T-helper 1 cell treated with Interleukin-12 subunit alpha and Interleukin-12 subunit beta and Interleukin-4 antibody, amounts not matched to agents 30 μg/mL and 1 μg/mL, for 36 hours (primary cell): Measurements from ENCODE around the gene KLF7.

Experiments
- H3K27ac Mint-ChIP-seq: one replicate; pipeline ENCODE4 v1.8.0; 2021; ENCODE audit warnings: mild to moderate bottlenecking, mixed read lengths
- H3K27me3 Mint-ChIP-seq: one replicate; pipeline ENCODE4 v1.8.0; 2021; ENCODE audit warnings: low read depth, mixed read lengths
- H3K36me3 Mint-ChIP-seq: one replicate; pipeline ENCODE4 v1.8.0; 2021; ENCODE audit warnings: low read depth, mixed read lengths
- H3K4me1 Mint-ChIP-seq: one replicate; pipeline ENCODE4 v1.8.0; 2021; ENCODE audit warnings: low read depth, mixed read lengths
- H3K4me3 Mint-ChIP-seq: one replicate; pipeline ENCODE4 v1.8.0; 2021; ENCODE audit warnings: mild to moderate bottlenecking, moderate library complexity, mixed read lengths
- H3K9me3 Mint-ChIP-seq: one replicate; pipeline ENCODE4 v1.8.0; 2021; ENCODE audit warnings: mixed read lengths

KLF7 gene

GRCh38 chr2:207073412-207073800 is 92.3 kb downstream of the KLF7 start:
- no peaks in the 10 kb centered on the region for H3K9me3 Mint-ChIP-seq
- peaks cover 4% of the 10 kb centered on the region for H3K36me3 Mint-ChIP-seq
- H3K4me3 Mint-ChIP-seq: peak overlapping the region; percentile 70
- peaks cover 35% of the 10 kb centered on the region for H3K4me1 Mint-ChIP-seq
- peaks cover 3% of the 10 kb centered on the region for H3K27me3 Mint-ChIP-seq
- peak overlapping the region; percentile 82 for H3K27ac Mint-ChIP-seq

GRCh38 chr2:207072571-207072970 is 93.2 kb downstream of the KLF7 start:
- no peak overlapping the region for H3K4me3 Mint-ChIP-seq
- H3K4me1 Mint-ChIP-seq: peaks cover 38% of the 10 kb centered on the region
- no peak overlapping the region for H3K27ac Mint-ChIP-seq
- no peaks in the 10 kb centered on the region for H3K9me3 Mint-ChIP-seq
- peaks cover 3% of the 10 kb centered on the region for H3K27me3 Mint-ChIP-seq
- peaks cover 3% of the 10 kb centered on the region for H3K36me3 Mint-ChIP-seq

GRCh38 chr2:207071820-207072219 is 93.9 kb downstream of the KLF7 start:
- peaks cover 3% of the 10 kb centered on the region for H3K27me3 Mint-ChIP-seq
- peaks cover 38% of the 10 kb centered on the region for H3K4me1 Mint-ChIP-seq
- no peaks in the 10 kb centered on the region for H3K36me3 Mint-ChIP-seq
- H3K4me3 Mint-ChIP-seq: no peak overlapping the region
- no peak overlapping the region for H3K27ac Mint-ChIP-seq
- no peaks in the 10 kb centered on the region for H3K9me3 Mint-ChIP-seq

GRCh38 chr2:207067473-207067872 is 98.3 kb downstream of the KLF7 start:
- H3K27ac Mint-ChIP-seq: no peak overlapping the region
- H3K27me3 Mint-ChIP-seq: peaks cover 9% of the 10 kb centered on the region
- peaks cover 11% of the 10 kb centered on the region for H3K4me1 Mint-ChIP-seq
- no peak overlapping the region for H3K4me3 Mint-ChIP-seq
- no peaks in the 10 kb centered on the region for H3K9me3 Mint-ChIP-seq
- no peaks in the 10 kb centered on the region for H3K36me3 Mint-ChIP-seq

- Mint-ChIP-seq H3K9me3 (no peaks in the 10 kb centered on the region), H3K4me1 (peaks cover 8% of the 10 kb centered on the region), H3K27ac (no peak overlapping the region), H3K27me3 (peaks cover 14% of the 10 kb centered on the region), H3K4me3 (no peak overlapping the region), H3K36me3 (no peaks in the 10 kb centered on the region)
Measured at GRCh38 chr2:207066791-207067460, 98.8 kb downstream of the KLF7 start.

GRCh38 chr2:207066166-207066565 is 99.6 kb downstream of the KLF7 start:
- Mint-ChIP-seq H3K9me3 (no peaks in the 10 kb centered on the region), H3K4me3 (no peak overlapping the region), H3K36me3 (no peaks in the 10 kb centered on the region), H3K27me3 (peaks cover 14% of the 10 kb centered on the region), H3K27ac (no peak overlapping the region), H3K4me1 (peaks cover 8% of the 10 kb centered on the region)

- peaks cover 5% of the 10 kb centered on the region for H3K4me1 Mint-ChIP-seq
- peaks cover 14% of the 10 kb centered on the region for H3K27me3 Mint-ChIP-seq
- no peak overlapping the region for H3K4me3 Mint-ChIP-seq
- no peak overlapping the region for H3K27ac Mint-ChIP-seq
- no peaks in the 10 kb centered on the region for H3K9me3 Mint-ChIP-seq
- H3K36me3 Mint-ChIP-seq: no peaks in the 10 kb centered on the region
Measured at GRCh38 chr2:207064128-207064690, 101.5 kb downstream of the KLF7 start.

GRCh38 chr2:207061181-207061580 is 104.6 kb downstream of the KLF7 start:
- Mint-ChIP-seq H3K4me1 (peaks cover 2% of the 10 kb centered on the region), H3K36me3 (no peaks in the 10 kb centered on the region)

GRCh38 chr2:207055257-207055656 is 110.5 kb downstream of the KLF7 start:
- no peaks in the 10 kb centered on the region for H3K36me3 Mint-ChIP-seq
- H3K27me3 Mint-ChIP-seq: peaks cover 25% of the 10 kb centered on the region
- H3K4me3 Mint-ChIP-seq: no peak overlapping the region
- H3K27ac Mint-ChIP-seq: no peak overlapping the region
- no peaks in the 10 kb centered on the region for H3K4me1 Mint-ChIP-seq
- peaks cover 3% of the 10 kb centered on the region for H3K9me3 Mint-ChIP-seq

More at GRCh38 chr2:207061181-207061580, 104.6 kb downstream of the KLF7 start:
- Mint-ChIP-seq H3K4me3 (no peak overlapping the region), H3K27ac (no peak overlapping the region), H3K9me3 (no peaks in the 10 kb centered on the region), H3K27me3 (peaks cover 32% of the 10 kb centered on the region)

- H3K27ac Mint-ChIP-seq: no peak overlapping the region
- H3K9me3 Mint-ChIP-seq: peaks cover 3% of the 10 kb centered on the region
- peaks cover 25% of the 10 kb centered on the region for H3K27me3 Mint-ChIP-seq
- H3K4me3 Mint-ChIP-seq: no peak overlapping the region
- H3K36me3 Mint-ChIP-seq: no peaks in the 10 kb centered on the region
- no peaks in the 10 kb centered on the region for H3K4me1 Mint-ChIP-seq
Measured at GRCh38 chr2:207054521-207054920, 111.2 kb downstream of the KLF7 start.

- no peak overlapping the region for H3K4me3 Mint-ChIP-seq
- H3K9me3 Mint-ChIP-seq: peaks cover 3% of the 10 kb centered on the region
- no peaks in the 10 kb centered on the region for H3K36me3 Mint-ChIP-seq
- H3K4me1 Mint-ChIP-seq: peaks cover 9% of the 10 kb centered on the region
- H3K27ac Mint-ChIP-seq: no peak overlapping the region
- peaks cover 10% of the 10 kb centered on the region for H3K27me3 Mint-ChIP-seq
Measured at GRCh38 chr2:207051385-207051965, 114.3 kb downstream of the KLF7 start.

- Mint-ChIP-seq H3K27me3 (peaks cover 4% of the 10 kb centered on the region), H3K27ac (no peak overlapping the region), H3K9me3 (peaks cover 3% of the 10 kb centered on the region), H3K36me3 (no peaks in the 10 kb centered on the region), H3K4me1 (peaks cover 13% of the 10 kb centered on the region), H3K4me3 (no peak overlapping the region)
Measured at GRCh38 chr2:207049122-207049521, 116.6 kb downstream of the KLF7 start.

- Mint-ChIP-seq H3K4me1 (peaks cover 13% of the 10 kb centered on the region), H3K27me3 (peaks cover 4% of the 10 kb centered on the region), H3K27ac (no peak overlapping the region), H3K36me3 (no peaks in the 10 kb centered on the region), H3K4me3 (no peak overlapping the region), H3K9me3 (peaks cover 3% of the 10 kb centered on the region)
Measured at GRCh38 chr2:207048416-207048815, 117.3 kb downstream of the KLF7 start.

GRCh38 chr2:207046724-207047123 is 119.0 kb downstream of the KLF7 start:
- peak overlapping the region; percentile 3 for H3K27ac Mint-ChIP-seq
- H3K4me3 Mint-ChIP-seq: peak overlapping the region; percentile 29
- H3K4me1 Mint-ChIP-seq: peaks cover 13% of the 10 kb centered on the region
- no peaks in the 10 kb centered on the region for H3K9me3 Mint-ChIP-seq
- no peaks in the 10 kb centered on the region for H3K36me3 Mint-ChIP-seq
- peaks cover 4% of the 10 kb centered on the region for H3K27me3 Mint-ChIP-seq

GRCh38 chr2:207045531-207045930 is 120.2 kb downstream of the KLF7 start:
- Mint-ChIP-seq H3K36me3 (no peaks in the 10 kb centered on the region), H3K9me3 (no peaks in the 10 kb centered on the region), H3K4me1 (peaks cover 13% of the 10 kb centered on the region), H3K27me3 (peaks cover 4% of the 10 kb centered on the region), H3K27ac (no peak overlapping the region), H3K4me3 (no peak overlapping the region)
